CD14-positive monocyte (primary cell): Measurements from ENCODE around the gene CDO1. TPM values are rescaled to one million over a fixed set of nuclear protein-coding genes. Genes with fewer than 3 reads are reported as not detected.

ENCODE experiments used
- DNase-seq, 3 donors: peaks; one replicate each; pipeline ENCODE4 v3.0.0-alpha.2; 2011 to 2022
- H2AFZ ChIP-seq: 2 replicates; pipeline ENCODE4 v1.6.0; 2012; ENCODE audit warnings: mild to moderate bottlenecking, low read depth, low read length, inconsistent platforms; ENCODE audit not compliant: insufficient read depth, poor library complexity, severe bottlenecking
- H3K27ac ChIP-seq, 2 donors: 1 replicate in 1 of 2; 2 replicates in 1 of 2; pipeline ENCODE4 v1.5.1; 2012 to 2013; ENCODE audit warnings: low read length in 2 of 2, control low read depth in 1 of 2, inconsistent platforms in 1 of 2, low read depth in 1 of 2, mild to moderate bottlenecking in 1 of 2
- H3K27me3 ChIP-seq, 2 donors: one replicate each; pipeline versions ENCODE4 v1.6.0 to v1.6.1; 2011 to 2013; ENCODE audit warnings: low read length in 2 of 2; ENCODE audit not compliant: control insufficient read depth in 2 of 2, insufficient read depth in 2 of 2
- H3K36me3 ChIP-seq, 2 donors: replicated peaks in 1 of 2; 1 replicate in 1 of 2; 2 replicates in 1 of 2; pipeline versions ENCODE4 v1.5.1 to v1.6.1; 2012 to 2013; ENCODE audit warnings: low read length in 2 of 2, control low read depth in 1 of 2, inconsistent platforms in 1 of 2, mild to moderate bottlenecking in 1 of 2; ENCODE audit not compliant: insufficient read depth in 2 of 2, control insufficient read depth in 1 of 2
- H3K4me1 ChIP-seq, 2 donors: 1 replicate in 1 of 2; 2 replicates in 1 of 2; pipeline versions ENCODE4 v1.5.1 to v1.6.1; 2012 to 2013; ENCODE audit warnings: low read length in 2 of 2, control low read depth in 1 of 2, inconsistent platforms in 1 of 2, mild to moderate bottlenecking in 1 of 2, moderate library complexity in 1 of 2; ENCODE audit not compliant: insufficient read depth in 2 of 2, control insufficient read depth in 1 of 2
- H3K4me2 ChIP-seq: replicated peaks from 2 replicates; pipeline ENCODE3; 2012; ENCODE audit warnings: low read length, moderate library complexity, mild to moderate bottlenecking; ENCODE audit not compliant: poor library complexity, severe bottlenecking; ENCODE audit errors: extremely low read depth
- H3K4me3 ChIP-seq, 3 experiments: fragments of 200-600 bp in 1 of 3; sonication (generic) in 1 of 3; replicated peaks in 1 of 3; 1 replicate in 2 of 3; 2 replicates in 1 of 3; pipeline ENCODE4 v1.5.1; 2011 to 2013; ENCODE audit warnings: low read length in 3 of 3, mild to moderate bottlenecking in 3 of 3, control low read depth in 2 of 3, low read depth in 2 of 3, inconsistent platforms in 1 of 3, moderate library complexity in 1 of 3
- H3K79me2 ChIP-seq: 2 replicates; pipeline ENCODE4 v1.6.0; 2012; ENCODE audit warnings: mild to moderate bottlenecking, control low read depth, inconsistent platforms, low read length, moderate library complexity; ENCODE audit not compliant: insufficient read depth
- H3K9ac ChIP-seq: 2 replicates; pipeline ENCODE4 v1.6.0; 2017; ENCODE audit warnings: low read length, mild to moderate bottlenecking; ENCODE audit not compliant: insufficient read depth, poor library complexity, severe bottlenecking
- H3K9me3 ChIP-seq, 2 donors: replicated peaks in 1 of 2; 1 replicate in 1 of 2; 2 replicates in 1 of 2; pipeline versions ENCODE4 v1.5.1 to v1.6.1; 2012 to 2013; ENCODE audit warnings: low read length in 2 of 2, control low read depth in 1 of 2; ENCODE audit not compliant: control insufficient read depth in 1 of 2, insufficient read depth in 1 of 2
- H4K20me1 ChIP-seq: 2 replicates; pipeline ENCODE4 v1.6.0; 2012; ENCODE audit warnings: mild to moderate bottlenecking, low read length, control low read depth, moderate library complexity; ENCODE audit not compliant: insufficient read depth
- H3K27ac Mint-ChIP-seq, 7 donors: one replicate each; pipeline ENCODE4 v1.8.0; 2020; ENCODE audit warnings: mild to moderate bottlenecking in 7 of 7, mixed read lengths in 7 of 7, moderate library complexity in 6 of 7, inconsistent platforms in 2 of 7
- H3K27me3 Mint-ChIP-seq, 3 donors: one replicate each; pipeline ENCODE4 v1.8.0; 2021 to 2022; ENCODE audit warnings: low read depth in 3 of 3, mild to moderate bottlenecking in 3 of 3, mixed read lengths in 3 of 3, moderate library complexity in 3 of 3, inconsistent platforms in 1 of 3
- H3K36me3 Mint-ChIP-seq, 2 donors: one replicate each; pipeline ENCODE4 v1.8.0; 2020; ENCODE audit warnings: mixed read lengths in 2 of 2, inconsistent platforms in 1 of 2, mild to moderate bottlenecking in 1 of 2
- H3K4me1 Mint-ChIP-seq: one replicate; pipeline ENCODE4 v1.8.0; 2020; ENCODE audit warnings: mild to moderate bottlenecking, mixed read lengths
- H3K4me3 Mint-ChIP-seq, 2 donors: one replicate each; pipeline ENCODE4 v1.8.0; 2020; ENCODE audit warnings: mild to moderate bottlenecking in 2 of 2, mixed read lengths in 2 of 2, moderate library complexity in 1 of 2
- H3K9me3 Mint-ChIP-seq, 7 donors: one replicate each; pipeline ENCODE4 v1.8.0; 2020 to 2022; ENCODE audit warnings: mixed read lengths in 7 of 7, mild to moderate bottlenecking in 6 of 7, moderate library complexity in 6 of 7, inconsistent platforms in 2 of 7
- WGBS: methylation state at CpG from one replicate; pipeline ENCODE4 v1.1.5; 2013; ENCODE audit warnings: missing lambda C conversion rate; ENCODE audit not compliant: insufficient coverage; 5-methylcytosine and 5-hydroxymethylcytosine counted together
- intact Hi-C, 2 donors: fragments of 100-400 bp; cut with micrococcal nuclease; formaldehyde crosslinking; loops; one replicate each; pipeline versions ENCODE4 v1.15.0 to v1.15.1; 2023
- polyA plus RNA-seq, 3 donors: library from polyadenylated mRNA; depleted of rRNA in 1 of 3; unstranded in 2 of 3; stranded (reverse) in 1 of 3; fragments of 300-500 nt in 2 of 3; fragments of >200 nt in 1 of 3; fragmentation: Illumina TruSeq in 2 of 3; gene quantifications; 1 replicate in 2 of 3; 2 replicates in 1 of 3; pipeline ENCODE4 v1.2.3, GENCODE V29; 2012 to 2021
- TF ChIP-seq, protein P1 (sequence below): fragments of 200-600 bp; IDR thresholded peaks from one replicate; pipeline ENCODE4 v1.8.0; 2022; ENCODE audit warnings: antibody characterized with exemption, mild to moderate bottlenecking

The CDO1 gene
- polyA plus RNA-seq, 3 donors, result not detected

DNA sequence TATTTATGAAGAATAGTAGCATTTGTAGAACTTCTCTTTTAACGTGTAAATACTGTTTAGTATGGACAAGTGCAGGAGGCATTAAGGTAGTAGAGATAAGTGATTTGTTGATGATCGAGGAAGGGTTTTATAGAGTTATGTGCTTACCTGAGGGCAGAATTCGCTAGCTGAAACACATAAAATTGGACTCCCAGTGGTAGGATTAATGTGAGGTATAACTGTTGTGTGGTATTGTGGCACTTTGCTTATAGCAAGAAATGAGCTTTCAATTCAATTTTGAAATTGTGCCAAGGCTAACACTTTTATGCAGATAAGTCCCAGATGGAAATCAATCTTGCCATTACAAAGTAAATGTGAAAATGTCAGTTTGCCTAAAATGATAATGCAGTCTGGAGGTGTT is 26.5 kb upstream of the CDO1 start:
- Mint-ChIP-seq H3K9me3 (no peaks in the 10 kb centered on the region), H3K27ac (peak overlapping the region in 4 of 7 donors; percentile 41 to 91 (median 66)), H3K4me3 (peak overlapping the region; percentile 95 to 97), H3K27me3 (no peaks in the 10 kb centered on the region), H3K4me1 (peaks cover 44% of the 10 kb centered on the region), H3K36me3 (peaks cover 0 to 3% of the 10 kb centered on the region in 2 donors)
- DNase-seq, result no peak
- intact Hi-C loops, result loop anchor here (5.0 kb wide), 4 partner anchors 189 to 244 kb away; partner anchors contain the start of genes TMED7 (in 2 of the 2), ARL14EPL (in 1 of the 2) and COMMD10 (in 1 of the 2)
- H3K9me3 ChIP-seq, result no peaks in the 10 kb centered on the region
- H3K36me3 ChIP-seq, result peaks cover 0 to 4% of the 10 kb centered on the region in 2 donors
- H3K4me3 ChIP-seq, result peak overlapping the region; percentile 75 to 92 (median 91)
- no peaks in the 10 kb centered on the region for H3K27me3 ChIP-seq
- H3K9ac ChIP-seq, result peak overlapping the region; percentile 93
- peak overlapping the region in 1 of 2 donors; percentile 96 for H3K27ac ChIP-seq
- TF ChIP-seq, protein P1, sequence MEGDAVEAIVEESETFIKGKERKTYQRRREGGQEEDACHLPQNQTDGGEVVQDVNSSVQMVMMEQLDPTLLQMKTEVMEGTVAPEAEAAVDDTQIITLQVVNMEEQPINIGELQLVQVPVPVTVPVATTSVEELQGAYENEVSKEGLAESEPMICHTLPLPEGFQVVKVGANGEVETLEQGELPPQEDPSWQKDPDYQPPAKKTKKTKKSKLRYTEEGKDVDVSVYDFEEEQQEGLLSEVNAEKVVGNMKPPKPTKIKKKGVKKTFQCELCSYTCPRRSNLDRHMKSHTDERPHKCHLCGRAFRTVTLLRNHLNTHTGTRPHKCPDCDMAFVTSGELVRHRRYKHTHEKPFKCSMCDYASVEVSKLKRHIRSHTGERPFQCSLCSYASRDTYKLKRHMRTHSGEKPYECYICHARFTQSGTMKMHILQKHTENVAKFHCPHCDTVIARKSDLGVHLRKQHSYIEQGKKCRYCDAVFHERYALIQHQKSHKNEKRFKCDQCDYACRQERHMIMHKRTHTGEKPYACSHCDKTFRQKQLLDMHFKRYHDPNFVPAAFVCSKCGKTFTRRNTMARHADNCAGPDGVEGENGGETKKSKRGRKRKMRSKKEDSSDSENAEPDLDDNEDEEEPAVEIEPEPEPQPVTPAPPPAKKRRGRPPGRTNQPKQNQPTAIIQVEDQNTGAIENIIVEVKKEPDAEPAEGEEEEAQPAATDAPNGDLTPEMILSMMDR, result no peak
- H3K79me2 ChIP-seq, result peaks cover 95% of the 10 kb centered on the region
- H3K4me1 ChIP-seq, result peaks cover 36 to 48% of the 10 kb centered on the region in 2 donors
- peak overlapping the region; percentile 88 for H2AFZ ChIP-seq
- H3K4me2 ChIP-seq, result peak overlapping the region; percentile 84
- WGBS, result 17% methylated on average over 3 of the region's 3 CpGs
- H4K20me1 ChIP-seq, result peaks cover 42% of the 10 kb centered on the region

DNA sequence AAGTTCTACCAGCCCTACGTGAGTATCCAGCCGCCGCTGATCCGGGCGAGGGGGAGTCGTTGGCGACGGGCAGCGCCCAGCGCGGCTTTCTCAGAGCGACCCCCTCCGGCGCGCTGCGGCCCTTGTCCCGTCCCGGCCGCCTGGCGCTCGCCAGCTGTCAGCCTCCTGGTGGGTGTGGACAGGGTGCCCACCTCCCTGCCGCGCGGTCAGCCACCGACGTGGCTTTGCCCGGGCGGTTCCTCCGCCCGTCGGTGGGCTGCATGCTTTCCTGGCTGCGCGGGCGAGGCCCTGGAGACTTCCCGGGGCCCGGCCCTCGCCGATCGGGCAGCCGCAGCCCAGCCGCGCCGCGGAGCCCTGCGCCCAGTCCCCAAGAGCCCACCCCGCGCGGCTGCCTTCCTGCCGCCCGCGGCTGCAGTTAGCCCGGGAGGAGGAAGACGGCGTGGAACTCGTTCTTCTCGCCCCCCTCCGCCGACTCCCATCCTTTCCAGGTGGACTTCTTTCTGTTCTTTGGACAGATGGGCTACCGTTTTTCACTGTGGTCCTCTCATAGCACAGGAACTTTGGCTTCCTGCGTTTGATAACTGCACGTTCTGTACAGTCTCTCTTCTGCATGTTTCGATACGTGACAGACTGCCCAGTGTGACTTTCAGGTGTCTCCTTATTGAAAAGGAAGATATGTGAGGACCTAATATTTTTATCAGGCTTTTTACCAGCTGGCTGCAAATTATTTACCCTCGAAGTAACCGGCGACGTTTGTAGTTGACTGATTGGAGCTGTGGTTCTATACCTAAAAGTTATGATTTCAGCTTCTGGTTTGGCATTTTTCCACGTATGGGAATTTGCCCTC is 25.9 kb upstream of the CDO1 start:
- Histone ChIP-seq H2AFZ (peak overlapping the region; percentile 88), H3K4me2 (peak overlapping the region; percentile 84), H3K27me3 (no peaks in the 10 kb centered on the region), H3K9ac (peak overlapping the region; percentile 93), H3K27ac (peak overlapping the region; percentile 96 to 99), H3K4me3 (peak overlapping the region; percentile 75 to 92 (median 91)), H3K9me3 (no peaks in the 10 kb centered on the region), H3K36me3 (peaks cover 6 to 10% of the 10 kb centered on the region in 2 donors), H3K4me1 (peaks cover 36 to 48% of the 10 kb centered on the region in 2 donors), H3K79me2 (peaks cover 95% of the 10 kb centered on the region), H4K20me1 (peaks cover 46% of the 10 kb centered on the region)
- Mint-ChIP-seq H3K4me3 (peak overlapping the region; percentile 95 to 97), H3K9me3 (no peaks in the 10 kb centered on the region), H3K27ac (peak overlapping the region; percentile 81 to 100 (median 92)), H3K4me1 (peaks cover 44% of the 10 kb centered on the region), H3K36me3 (peaks cover 6 to 8% of the 10 kb centered on the region in 2 donors), H3K27me3 (no peaks in the 10 kb centered on the region)
- intact Hi-C loops, result loop anchor here (5.0 kb wide), 4 partner anchors 190 to 245 kb away; partner anchors contain the start of genes TMED7 (in 2 of the 2), ARL14EPL (in 1 of the 2) and COMMD10 (in 1 of the 2)
- TF ChIP-seq, protein P1, result no peak
- under 1% methylated on average over 60 of the region's 68 CpGs for WGBS
- peak in 1 of 3 donors; percentile 4 for DNase-seq
